ENCODE results near the gene USP7. TPM values are rescaled to one million over a fixed set of nuclear protein-coding genes. Genes with fewer than 3 reads are reported as not detected.

The USP7 gene
- total RNA-seq, 1 experiment from 2014 or later, result 148 TPM

- ChIA-PET CTCF (no interaction called here), POLR2A (no interaction called here)
- Mint-ChIP-seq H3K4me3 (ENCODE audit: unreplicated experiment) (no peak overlapping the region), H3K9me3 (ENCODE audit: unreplicated experiment) (no peaks in the 10 kb centered on the region), H3K36me3 (ENCODE audit: insufficient read depth, unreplicated experiment) (peaks cover 92% of the 10 kb centered on the region), H3K4me1 (ENCODE audit: low read depth, unreplicated experiment) (peaks cover 5% of the 10 kb centered on the region), H3K27ac (ENCODE audit: unreplicated experiment) (peak overlapping the region; percentile 29), H3K27me3 (ENCODE audit: insufficient read depth, unreplicated experiment) (no peaks in the 10 kb centered on the region)
- H3K9me3 ChIP-seq, result no peaks in the 10 kb centered on the region
- TSS peak; percentile 5 for BruUV-seq (replicated peaks)
- H3K36me3 ChIP-seq (ENCODE audit: control insufficient read depth, insufficient read depth, low read length), result peaks cover 9% of the 10 kb centered on the region; the same call in 1 of the 2 replicates
- DNase-seq, result no peak
- intact Hi-C loops (cut with micrococcal nuclease; ENCODE audit: unreplicated experiment), result no loop called here
- H3K4me3 ChIP-seq (ENCODE audit: low read depth, low read length), result no peak overlapping the region
- H3K4me1 ChIP-seq, result no peaks in the 10 kb centered on the region
- no peaks in the 10 kb centered on the region for H3K27me3 ChIP-seq (replicated peaks; ENCODE audit: control insufficient read depth, insufficient read depth, low read length)
- TF ChIP-seq CTCF (IDR thresholded peaks at IDR 0.05; ENCODE audit: insufficient read depth in 1 of 2, low read depth in 1 of 2, low read length in 1 of 2, severe bottlenecking in 1 of 2, unreplicated experiment in 1 of 2), result no peak
Measured at GRCh38 chr16:8853150-8853549, 110.6 kb downstream of the USP7 start.

- no peaks in the 10 kb centered on the region for H3K4me1 Mint-ChIP-seq (ENCODE audit: low read depth, unreplicated experiment)
- Histone ChIP-seq H3K36me3 (ENCODE audit: control insufficient read depth, insufficient read depth, low read length) (peaks cover 9% of the 10 kb centered on the region; the same call in 1 of the 2 replicates), H3K9me3 (no peaks in the 10 kb centered on the region), H3K4me1 (no peaks in the 10 kb centered on the region), H3K27me3 (replicated peaks; ENCODE audit: control insufficient read depth, insufficient read depth, low read length) (no peaks in the 10 kb centered on the region), H3K4me3 (ENCODE audit: low read depth, low read length) (no peak overlapping the region)
- CTCF ChIA-PET, result no interaction called here
- H3K27me3 Mint-ChIP-seq (ENCODE audit: insufficient read depth, unreplicated experiment), result no peaks in the 10 kb centered on the region
- POLR2A ChIA-PET, result no interaction called here
- no peak overlapping the region for H3K4me3 Mint-ChIP-seq (ENCODE audit: unreplicated experiment)
- no peaks in the 10 kb centered on the region for H3K9me3 Mint-ChIP-seq (ENCODE audit: unreplicated experiment)
- no peak for TF ChIP-seq CTCF (IDR thresholded peaks at IDR 0.05; ENCODE audit: insufficient read depth in 1 of 2, low read depth in 1 of 2, low read length in 1 of 2, severe bottlenecking in 1 of 2, unreplicated experiment in 1 of 2)
- peak overlapping the region; percentile 29 for H3K27ac Mint-ChIP-seq (ENCODE audit: unreplicated experiment)
- no peak for DNase-seq
- H3K36me3 Mint-ChIP-seq (ENCODE audit: insufficient read depth, unreplicated experiment), result peaks cover 86% of the 10 kb centered on the region
- BruUV-seq (replicated peaks), result no TSS peak
- intact Hi-C loops (cut with micrococcal nuclease; ENCODE audit: unreplicated experiment), result no loop called here
Measured at GRCh38 chr16:8852534-8852933, 111.2 kb downstream of the USP7 start.

- no peaks in the 10 kb centered on the region for H3K4me1 Mint-ChIP-seq (ENCODE audit: low read depth, unreplicated experiment)
- no peaks in the 10 kb centered on the region for H3K27me3 ChIP-seq (replicated peaks; ENCODE audit: control insufficient read depth, insufficient read depth, low read length)
- no TSS peak for BruUV-seq (replicated peaks)
- ChIA-PET POLR2A (no interaction called here), CTCF (interaction anchor here (0.6 to 1.0 kb wide), 4 partner anchors 12 to 35 kb away, joined by 3 to 7 read pairs (median 3); no protein-coding TSS in a partner anchor)
- intact Hi-C loops (cut with micrococcal nuclease; ENCODE audit: unreplicated experiment), result no loop called here
- no peaks in the 10 kb centered on the region for H3K9me3 ChIP-seq
- peak overlapping the region; percentile 51 for H3K27ac Mint-ChIP-seq (ENCODE audit: unreplicated experiment)
- H3K4me3 ChIP-seq (ENCODE audit: low read depth, low read length), result no peak overlapping the region
- H3K4me1 ChIP-seq, result no peaks in the 10 kb centered on the region
- H3K4me3 Mint-ChIP-seq (ENCODE audit: unreplicated experiment), result no peak overlapping the region
- no peaks in the 10 kb centered on the region for H3K9me3 Mint-ChIP-seq (ENCODE audit: unreplicated experiment)
- no peak for DNase-seq
- H3K27me3 Mint-ChIP-seq (ENCODE audit: insufficient read depth, unreplicated experiment), result no peaks in the 10 kb centered on the region
- H3K36me3 ChIP-seq (ENCODE audit: control insufficient read depth, insufficient read depth, low read length), result peaks cover 9% of the 10 kb centered on the region; the same call in 1 of the 2 replicates
- TF ChIP-seq CTCF (IDR thresholded peaks at IDR 0.05; ENCODE audit: insufficient read depth in 1 of 2, low read depth in 1 of 2, low read length in 1 of 2, severe bottlenecking in 1 of 2, unreplicated experiment in 1 of 2), result no peak
- H3K36me3 Mint-ChIP-seq (ENCODE audit: insufficient read depth, unreplicated experiment), result peaks cover 79% of the 10 kb centered on the region
Measured at GRCh38 chr16:8851761-8852403, 111.8 kb downstream of the USP7 start.
